Thyroid gland (tissue), 4 donors: ENCODE results near the gene NR2F6. TPM values are rescaled to one million over a fixed set of nuclear protein-coding genes. Genes with fewer than 3 reads are reported as not detected.

Source experiments
- DNase-seq, 2 donors: peaks; one replicate each; pipeline ENCODE4 v3.0.0-alpha.2; 2019
- H3K27ac ChIP-seq, 3 donors: fragments of 200-600 bp; sonication (generic); 1 replicate in 2 of 3; 2 replicates in 1 of 3; pipeline ENCODE4 v1.5.1; 2016 to 2019; ENCODE audit warnings: mild to moderate bottlenecking in 1 of 3, moderate library complexity in 1 of 3
- H3K27me3 ChIP-seq: fragments of 200-600 bp; sonication (generic); one replicate; pipeline ENCODE4 v1.5.1; 2019
- H3K36me3 ChIP-seq, 2 donors: fragments of 200-600 bp; sonication (generic); one replicate each; pipeline ENCODE4 v1.5.1; 2016 to 2019
- H3K4me1 ChIP-seq, 2 donors: fragments of 200-600 bp; sonication (generic); one replicate each; pipeline ENCODE4 v1.5.1; 2017 to 2019
- H3K4me3 ChIP-seq, 3 donors: fragments of 200-600 bp; sonication (generic); replicated peaks in 1 of 3; 1 replicate in 2 of 3; 2 replicates in 1 of 3; pipeline ENCODE4 v1.5.1; 2016; ENCODE audit warnings: mild to moderate bottlenecking in 1 of 3
- H3K9me3 ChIP-seq: fragments of 200-600 bp; sonication (generic); one replicate; pipeline ENCODE4 v1.5.1; 2017
- POLR2A ChIP-seq, 2 donors: fragments of 450-650 bp; IDR thresholded peaks; one replicate each; pipeline ENCODE4 v1.6.1; 2017; ENCODE audit warnings: antibody characterized with exemption in 2 of 2, mild to moderate bottlenecking in 2 of 2, moderate library complexity in 1 of 2
- WGBS, 2 donors: methylation state at CpG; one replicate each; pipeline ENCODE4 v1.1.5; 2017; 5-methylcytosine and 5-hydroxymethylcytosine counted together
- intact Hi-C: fragments of 100-400 bp; cut with DNase I; formaldehyde crosslinking; loops from one replicate; pipeline ENCODE4 v1.15.1; 2023
- total RNA-seq, 4 donors: library from RNA; depleted of rRNA; stranded (reverse); fragments of >200 nt; gene quantifications; one replicate each; pipeline ENCODE4 v1.2.3, GENCODE V29; 2016
- TF ChIP-seq, protein P1 (sequence below), 6 experiments: fragments of 200-600 bp in 3 of 6; fragments of 450-650 bp in 3 of 6; sonication (generic) in 3 of 6; IDR thresholded peaks; one replicate each; pipeline ENCODE4 v1.5.1; 2016 to 2019; ENCODE audit warnings: antibody characterized with exemption in 6 of 6, mild to moderate bottlenecking in 2 of 6, inconsistent platforms in 1 of 6, moderate library complexity in 1 of 6

The NR2F6 gene
- 100 to 1,000 TPM in 2 of 4 donors, 10 to 100 TPM in 2; 66.0 to 117 (median 97.9) TPM for total RNA-seq

DNA sequence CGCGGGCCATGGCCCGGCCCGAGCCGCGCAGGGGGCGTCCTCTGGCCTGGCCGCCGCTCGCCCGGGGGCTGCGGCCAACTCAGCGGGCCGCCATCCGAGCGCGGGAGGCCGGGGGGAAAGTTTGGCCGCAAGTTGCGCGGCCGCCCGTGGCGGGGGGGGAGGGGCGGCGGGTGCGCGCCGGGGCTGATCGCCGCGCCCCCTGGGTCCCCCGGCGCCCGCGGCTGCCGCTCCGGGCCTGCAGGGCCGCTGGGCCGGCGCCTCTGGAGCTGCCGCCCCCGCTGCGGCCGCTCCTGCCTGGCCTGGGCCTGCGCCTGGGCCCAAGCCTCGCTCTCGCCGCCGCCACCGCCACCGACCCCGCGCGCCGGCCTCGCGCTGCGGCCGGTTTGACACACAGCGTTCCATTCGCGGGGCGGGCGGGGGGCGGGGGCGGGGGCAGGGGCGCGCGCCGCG, at the start of gene NR2F6:
Gene NR2F6, minus strand, starts transcription at position 385 of the 450 bp plus-strand sequence. CDS start 699 bp downstream, outside the sequence.
- Histone ChIP-seq H3K27ac (peak within 1 kb of the TSS; percentile 74 to 86 (median 85)), H3K27me3 (no peaks in the 10 kb centered on the region), H3K36me3 (no peaks in the 10 kb centered on the region), H3K4me3 (peak within 1 kb of the TSS; percentile 55 to 93 (median 84)), H3K4me1 (peaks cover 35 to 36% of the 10 kb centered on the region in 2 donors), H3K9me3 (no peaks in the 10 kb centered on the region)
- DNase-seq: no peak
- WGBS, 2 donors: 2% methylated on average over 9 of the region's 72 CpGs; no CpG with 5 or more reads in 1 of the 2 donors
- intact Hi-C loops: no loop called here
- TF ChIP-seq, protein P1, sequence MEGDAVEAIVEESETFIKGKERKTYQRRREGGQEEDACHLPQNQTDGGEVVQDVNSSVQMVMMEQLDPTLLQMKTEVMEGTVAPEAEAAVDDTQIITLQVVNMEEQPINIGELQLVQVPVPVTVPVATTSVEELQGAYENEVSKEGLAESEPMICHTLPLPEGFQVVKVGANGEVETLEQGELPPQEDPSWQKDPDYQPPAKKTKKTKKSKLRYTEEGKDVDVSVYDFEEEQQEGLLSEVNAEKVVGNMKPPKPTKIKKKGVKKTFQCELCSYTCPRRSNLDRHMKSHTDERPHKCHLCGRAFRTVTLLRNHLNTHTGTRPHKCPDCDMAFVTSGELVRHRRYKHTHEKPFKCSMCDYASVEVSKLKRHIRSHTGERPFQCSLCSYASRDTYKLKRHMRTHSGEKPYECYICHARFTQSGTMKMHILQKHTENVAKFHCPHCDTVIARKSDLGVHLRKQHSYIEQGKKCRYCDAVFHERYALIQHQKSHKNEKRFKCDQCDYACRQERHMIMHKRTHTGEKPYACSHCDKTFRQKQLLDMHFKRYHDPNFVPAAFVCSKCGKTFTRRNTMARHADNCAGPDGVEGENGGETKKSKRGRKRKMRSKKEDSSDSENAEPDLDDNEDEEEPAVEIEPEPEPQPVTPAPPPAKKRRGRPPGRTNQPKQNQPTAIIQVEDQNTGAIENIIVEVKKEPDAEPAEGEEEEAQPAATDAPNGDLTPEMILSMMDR (IDR thresholded peaks at IDR 0.05): no peak
- TF ChIP-seq POLR2A (IDR thresholded peaks at IDR 0.05): peak in 1 of 2 donors; percentile 71

DNA sequence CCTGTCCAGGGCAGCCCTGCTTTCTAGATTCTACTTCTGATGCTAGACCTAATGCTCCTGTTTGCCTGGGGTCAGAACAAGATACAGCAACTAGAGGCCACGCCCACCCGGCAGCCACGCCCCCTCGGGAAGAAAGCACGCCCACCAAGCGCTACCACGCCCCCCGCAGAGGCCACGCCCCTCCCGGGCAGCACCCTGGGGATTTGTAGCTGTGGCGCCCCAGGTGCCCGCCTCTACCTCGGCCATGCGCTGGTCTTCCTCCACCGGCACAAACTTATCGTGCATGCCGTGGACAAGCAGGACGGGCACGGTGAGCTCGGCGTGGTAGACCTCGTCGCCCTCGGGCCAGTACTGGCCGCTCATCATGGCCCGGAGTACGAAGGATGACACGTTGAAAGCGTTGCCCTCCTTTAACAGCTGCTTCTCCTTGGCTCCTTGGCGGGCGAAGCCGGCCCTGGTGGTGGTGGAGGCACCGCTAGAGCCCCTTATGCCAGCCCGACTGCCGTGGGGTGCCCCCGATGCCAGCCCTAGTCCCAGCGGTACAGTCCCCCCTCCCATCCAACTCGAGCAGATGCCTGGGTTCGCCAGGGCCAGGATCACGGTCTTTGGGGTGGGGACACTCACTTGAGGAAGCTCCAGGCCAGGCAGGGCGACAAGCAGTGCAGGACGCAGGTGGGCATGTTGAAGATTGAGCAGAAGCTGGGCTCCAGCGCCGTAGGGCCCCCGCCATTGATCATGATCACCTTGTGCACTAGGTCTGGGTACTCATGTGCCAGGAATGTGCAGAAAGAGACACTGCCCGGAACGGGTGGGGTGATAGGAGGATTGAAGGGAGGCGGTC, 48.6 kb upstream of the NR2F6 start:
- Histone ChIP-seq H3K4me1 (no peaks in the 10 kb centered on the region), H3K27ac (no peak overlapping the region), H3K27me3 (no peaks in the 10 kb centered on the region), H3K9me3 (no peaks in the 10 kb centered on the region), H3K36me3 (no peaks in the 10 kb centered on the region), H3K4me3 (no peak overlapping the region)
- no peak for TF ChIP-seq POLR2A (IDR thresholded peaks at IDR 0.05)
- TF ChIP-seq, protein P1 (IDR thresholded peaks at IDR 0.05): no peak
- WGBS, 2 donors: 86 to 94% methylated on average over 14 to 27 of the region's 48 CpGs
- peak in 1 of 2 donors; percentile 8 for DNase-seq
- intact Hi-C loops: loop anchor here (5.0 kb wide), 1 partner anchor 93 kb away; no protein-coding TSS in a partner anchor

DNA sequence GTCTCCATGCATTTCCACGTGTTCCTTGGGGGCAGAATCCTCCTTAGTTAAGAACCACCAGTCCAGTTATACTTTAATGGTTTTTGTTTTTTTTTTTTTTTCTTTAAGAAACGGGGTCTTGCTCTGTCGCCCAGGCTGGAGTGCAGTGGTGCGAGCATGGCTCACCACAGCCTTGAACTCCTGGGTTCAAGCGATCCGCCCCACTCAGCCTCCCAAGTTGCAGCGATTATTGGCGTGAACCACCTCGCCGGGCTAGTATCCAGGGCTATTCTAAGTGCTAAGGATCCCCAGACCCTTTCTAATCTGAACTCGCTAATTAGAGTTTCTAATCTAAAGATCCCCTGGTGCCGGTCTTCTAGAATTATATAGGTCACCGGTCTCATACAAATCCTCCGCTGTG, 47.9 kb upstream of the NR2F6 start:
- intact Hi-C loops: loop anchor here (5.0 kb wide), 1 partner anchor 94 kb away; no protein-coding TSS in a partner anchor
- no peaks in the 10 kb centered on the region for H3K9me3 ChIP-seq

DNA sequence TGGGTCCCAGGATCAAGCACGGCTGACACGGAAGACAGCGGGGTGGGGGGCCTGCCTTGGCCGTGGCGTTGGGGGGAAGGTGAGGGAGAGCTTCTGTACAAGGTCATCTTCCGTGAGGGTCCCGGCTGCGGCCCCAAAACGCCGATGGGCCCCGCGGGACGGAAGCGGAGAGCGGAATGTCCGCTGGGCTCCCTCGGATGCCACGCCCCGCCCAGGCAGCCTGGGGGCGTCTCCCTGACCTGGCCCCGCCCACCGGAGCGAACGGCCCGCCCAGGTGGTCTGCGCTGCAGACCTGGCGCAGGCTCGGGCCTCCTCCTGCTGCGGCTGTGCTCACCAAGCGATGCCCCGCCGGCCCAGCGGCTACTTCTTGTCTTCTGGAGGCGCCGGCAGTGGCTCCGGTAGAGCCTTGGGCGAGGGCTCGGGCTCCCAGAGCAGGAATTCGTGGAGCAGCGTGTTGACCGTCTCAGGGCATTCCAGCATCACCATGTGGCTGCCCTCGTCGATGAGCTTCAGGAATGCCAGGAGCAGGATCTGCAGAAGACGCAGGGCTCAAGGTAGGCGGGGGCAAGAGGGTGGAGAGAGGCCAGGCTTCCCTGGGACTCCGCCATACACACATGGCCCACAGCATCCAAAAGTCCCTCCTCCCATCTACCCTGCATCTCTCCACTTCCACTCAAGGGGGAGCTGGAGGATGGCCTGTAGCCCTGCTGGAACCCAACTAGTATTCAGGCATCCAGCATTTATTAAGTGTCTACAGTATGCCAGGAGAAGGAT, 46.8 kb upstream of the NR2F6 start:
- TF ChIP-seq, protein P1 (IDR thresholded peaks at IDR 0.05): peak in 5 of 6 experiments; percentile 21 to 49 (median 38)
- no peak for TF ChIP-seq POLR2A (IDR thresholded peaks at IDR 0.05)
- Histone ChIP-seq H3K36me3 (no peaks in the 10 kb centered on the region), H3K4me1 (no peaks in the 10 kb centered on the region), H3K27me3 (no peaks in the 10 kb centered on the region), H3K4me3 (peak overlapping the region in 1 of 3 donors; percentile 23), H3K27ac (peak overlapping the region in 1 of 3 donors; percentile 4), H3K9me3 (no peaks in the 10 kb centered on the region)
- WGBS, 2 donors: 25 to 32% methylated on average over 14 to 28 of the region's 46 CpGs
- intact Hi-C loops: loop anchor here (5.0 kb wide), 1 partner anchor 95 kb away; no protein-coding TSS in a partner anchor
- DNase-seq: peak; percentile 41 to 54

More for the DNA sequence above, 47.9 kb upstream of the NR2F6 start:
- TF ChIP-seq POLR2A (IDR thresholded peaks at IDR 0.05): no peak
- TF ChIP-seq, protein P1 (IDR thresholded peaks at IDR 0.05): no peak
- Histone ChIP-seq H3K4me3 (no peak overlapping the region), H3K4me1 (no peaks in the 10 kb centered on the region), H3K36me3 (no peaks in the 10 kb centered on the region), H3K27me3 (no peaks in the 10 kb centered on the region), H3K27ac (no peak overlapping the region)
- DNase-seq: no peak
- 85 to 96% methylated on average over 14 of the region's 14 CpGs for WGBS, 2 donors
